ENCODE measurements around the gene APOL1.

APOL1 gene

GRCh38 chr22:36293606-36294292 is 40.8 kb downstream of the APOL1 start:
- no peak for DNase-seq (ENCODE audit: low spot score)

DNA sequence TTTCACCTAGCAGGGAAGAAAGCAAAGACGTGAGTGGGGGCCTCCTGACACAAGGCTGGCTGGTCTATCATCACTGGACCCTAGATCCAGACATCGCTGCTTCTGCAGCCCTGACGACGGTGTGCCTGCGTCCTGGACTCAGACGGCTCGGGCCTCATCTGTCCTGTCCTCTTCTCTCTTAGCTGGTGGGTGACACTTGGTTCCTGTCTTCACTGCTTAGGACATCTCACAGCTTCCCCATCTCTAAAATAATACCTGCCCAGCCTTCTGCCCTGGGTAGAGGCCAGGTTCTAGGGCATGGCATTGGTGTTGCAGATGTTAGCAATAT is 41.3 kb downstream of the APOL1 start:
- no peak for DNase-seq (ENCODE audit: low spot score)

GRCh38 chr22:36294801-36295200 is 41.9 kb downstream of the APOL1 start:
- DNase-seq (ENCODE audit: low spot score), result no peak

GRCh38 chr22:36295247-36295646 is 42.3 kb downstream of the APOL1 start:
- DNase-seq (ENCODE audit: low spot score), result no peak

DNA sequence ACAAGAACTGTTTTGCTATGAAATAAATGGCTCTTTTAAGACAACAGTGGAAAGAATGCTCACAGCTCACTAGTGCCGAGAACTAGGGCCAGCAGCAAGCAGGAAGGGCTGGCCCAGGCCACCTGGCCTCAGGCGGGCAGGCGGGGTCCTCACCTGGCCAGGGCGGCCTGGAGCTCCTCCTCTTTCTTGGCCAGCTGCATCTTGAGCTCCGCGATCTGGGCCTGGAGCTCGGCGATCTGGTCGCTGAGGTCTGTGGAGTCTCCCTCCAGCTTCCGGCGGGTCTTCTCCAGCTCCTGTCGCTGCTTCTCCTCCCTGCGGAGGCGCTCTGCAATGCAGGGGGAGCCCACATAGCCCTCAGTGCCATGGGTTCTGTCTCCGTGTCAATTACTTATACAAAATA is 43.8 kb downstream of the APOL1 start:
- no peak for DNase-seq (ENCODE audit: low spot score)

- DNase-seq (ENCODE audit: low spot score), result no peak
Measured at GRCh38 chr22:36297568-36297967, 44.6 kb downstream of the APOL1 start.

GRCh38 chr22:36298118-36298517 is 45.2 kb downstream of the APOL1 start:
- no peak for DNase-seq (ENCODE audit: low spot score)

GRCh38 chr22:36298601-36299000 is 45.7 kb downstream of the APOL1 start:
- no peak for DNase-seq (ENCODE audit: low spot score)

GRCh38 chr22:36299295-36299694 is 46.4 kb downstream of the APOL1 start:
- DNase-seq (ENCODE audit: low spot score), result no peak

- no peak for DNase-seq (ENCODE audit: low spot score)
Measured at GRCh38 chr22:36299911-36300310, 47.0 kb downstream of the APOL1 start.

GRCh38 chr22:36300396-36301212 is 47.7 kb downstream of the APOL1 start:
- no peak for DNase-seq (ENCODE audit: low spot score)

GRCh38 chr22:36301384-36301828 is 48.5 kb downstream of the APOL1 start:
- peak; percentile 73 for DNase-seq (ENCODE audit: low spot score)

GRCh38 chr22:36301851-36302250 is 48.9 kb downstream of the APOL1 start:
- DNase-seq (ENCODE audit: low spot score), result no peak

DNA sequence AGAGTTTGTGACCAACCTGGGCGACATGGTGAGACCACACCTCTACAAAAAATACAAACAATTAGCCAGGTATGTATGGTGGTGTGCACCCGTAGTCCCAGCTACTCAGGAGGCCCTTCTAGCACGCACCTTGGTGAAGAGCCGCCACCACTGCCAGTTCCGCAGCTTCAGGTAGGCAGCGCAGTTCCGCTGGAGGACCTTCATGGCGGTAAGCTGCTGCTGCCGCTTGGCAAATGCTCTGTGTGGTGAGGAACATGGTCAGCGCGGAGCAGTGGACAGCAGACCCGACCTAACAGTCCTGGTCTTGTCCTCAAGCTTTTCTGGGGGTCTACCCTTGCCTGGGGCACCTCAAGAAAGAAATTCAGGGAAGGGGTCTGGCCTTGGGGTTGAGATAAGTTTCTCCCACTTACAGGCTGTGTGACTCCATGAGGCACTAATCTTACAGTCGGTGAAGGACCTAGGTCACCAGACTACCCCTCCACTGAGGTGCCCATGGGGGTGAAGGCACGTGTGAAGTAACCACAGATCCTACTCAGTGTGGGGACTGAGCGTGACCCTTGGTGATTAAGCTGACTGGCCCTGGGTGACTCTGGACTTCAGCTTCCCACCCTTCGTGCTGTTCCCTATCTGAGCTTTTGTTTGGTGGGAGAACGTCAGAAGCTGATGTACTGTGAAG is 49.6 kb downstream of the APOL1 start:
- no peak for DNase-seq (ENCODE audit: low spot score)

DNA sequence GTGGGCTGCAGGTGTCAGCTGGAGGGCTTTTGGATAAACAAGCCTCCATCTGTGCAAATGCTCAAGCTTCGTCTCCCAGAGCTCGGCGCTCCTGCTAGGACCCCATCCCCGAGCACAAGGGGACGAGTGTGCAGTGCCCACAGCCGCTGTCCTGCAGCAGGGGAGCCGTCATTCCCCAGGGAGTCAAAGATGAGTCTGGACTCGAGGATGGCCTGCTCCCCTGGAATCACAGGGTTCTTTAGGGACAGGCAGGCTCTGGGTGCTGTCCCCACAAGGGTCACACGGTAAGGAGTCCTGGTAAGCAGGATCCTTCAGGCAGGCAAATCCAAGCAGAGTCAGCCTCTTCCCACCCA is 50.2 kb downstream of the APOL1 start:
- DNase-seq (ENCODE audit: low spot score), result no peak

DNA sequence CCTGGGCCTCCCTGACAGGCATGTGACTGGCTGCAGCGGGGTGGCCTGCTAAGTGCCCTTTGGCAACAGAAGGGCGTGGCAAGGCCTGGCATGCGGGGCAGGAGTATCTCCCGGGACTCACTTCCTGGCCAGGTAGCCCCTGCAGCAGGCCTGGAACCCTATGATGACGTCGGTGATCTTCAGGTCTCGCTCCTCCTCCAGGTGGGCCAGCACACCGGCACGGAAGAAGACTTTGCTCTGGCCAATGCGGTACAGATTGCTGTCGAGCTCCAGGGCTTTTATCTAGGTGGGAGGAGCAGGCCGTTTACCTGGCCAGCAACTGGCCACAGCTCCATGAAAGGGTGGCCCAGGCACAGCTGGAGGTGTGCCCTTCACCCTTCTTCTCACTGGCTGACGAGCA is 50.9 kb downstream of the APOL1 start:
- no peak for DNase-seq (ENCODE audit: low spot score)

GRCh38 chr22:36304429-36304828 is 51.5 kb downstream of the APOL1 start:
- DNase-seq (ENCODE audit: low spot score), result no peak

- no peak for DNase-seq (ENCODE audit: low spot score)
Measured at GRCh38 chr22:36305813-36306212, 52.9 kb downstream of the APOL1 start.

GRCh38 chr22:36306227-36306626 is 53.3 kb downstream of the APOL1 start:
- DNase-seq (ENCODE audit: low spot score), result no peak

DNA sequence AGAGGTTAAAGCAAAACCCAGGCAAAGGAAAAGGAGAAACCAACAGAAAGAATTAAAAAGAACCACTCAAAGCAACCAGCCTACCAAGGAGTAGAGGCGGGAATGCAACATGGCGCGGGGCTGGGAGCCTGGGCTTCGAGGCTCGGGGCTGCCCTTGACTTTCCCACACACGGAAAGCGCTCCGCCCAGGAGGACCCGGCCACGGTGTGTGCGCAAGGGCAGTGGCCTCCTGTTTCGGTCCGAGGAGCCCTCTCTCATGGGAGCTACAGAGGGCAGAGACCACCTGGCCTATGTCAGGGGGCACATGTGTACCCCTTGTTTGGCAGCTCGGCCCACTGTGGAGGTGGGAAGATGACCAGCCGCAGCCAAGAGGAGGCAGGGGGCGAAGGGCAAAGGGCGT is 55.9 kb downstream of the APOL1 start:
- no peak for DNase-seq (ENCODE audit: low spot score)

GRCh38 chr22:36311386-36312085 is 58.6 kb downstream of the APOL1 start:
- no peak for DNase-seq (ENCODE audit: low spot score)

DNA sequence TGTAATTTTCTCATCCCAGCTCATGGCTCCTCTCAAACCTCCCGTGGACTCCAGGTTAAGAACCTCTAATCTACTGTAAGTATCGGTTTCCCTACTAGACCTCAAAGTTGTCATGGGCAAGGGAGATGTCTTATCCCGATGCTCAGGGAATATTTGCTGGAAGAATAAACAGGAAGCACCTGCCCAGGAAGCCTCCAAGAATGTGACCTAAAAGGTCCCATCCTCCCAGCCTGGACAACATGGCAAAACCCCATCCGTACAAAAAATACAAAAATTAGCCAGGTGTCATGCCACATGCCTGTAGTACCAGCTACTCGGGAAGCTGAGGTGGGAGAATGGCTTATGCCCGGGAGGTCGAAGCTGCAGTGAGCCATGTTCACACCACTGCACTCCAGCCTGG is 62.4 kb downstream of the APOL1 start:
- no peak for DNase-seq (ENCODE audit: low spot score)

DNA sequence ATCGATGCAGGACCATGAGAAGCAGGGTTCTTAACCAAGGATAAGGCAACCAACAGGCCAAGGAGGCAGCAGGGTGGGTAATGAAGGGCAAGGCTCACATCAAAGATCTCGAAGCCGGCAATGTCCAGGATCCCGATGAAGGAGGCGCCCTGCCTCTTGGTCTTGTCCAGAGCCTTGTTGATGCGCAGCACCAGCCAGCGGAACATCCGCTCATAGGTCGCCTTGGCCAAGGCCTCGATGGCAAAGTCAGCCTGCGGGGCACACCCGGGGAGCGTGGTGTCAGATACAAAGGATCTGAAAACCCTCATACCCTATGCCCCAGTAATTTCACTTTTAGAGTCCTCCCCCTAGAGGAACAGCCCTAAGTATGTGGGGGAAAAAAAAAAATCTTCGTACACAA is 63.5 kb downstream of the APOL1 start:
- no peak for DNase-seq (ENCODE audit: low spot score)
